Left renal cortex interstitium (tissue), 4 donors: Measurements from ENCODE around the gene TGFBR3. TPM values are rescaled to one million over a fixed set of nuclear protein-coding genes. Genes with fewer than 3 reads are reported as not detected.

Experiments used
- DNase-seq, 4 donors: peaks; one replicate each; pipeline ENCODE4 v3.0.0-alpha.2; 2013; ENCODE audit warnings: low read depth in 4 of 4, low spot score in 2 of 4, missing footprints in 1 of 4
- polyA plus RNA-seq, 4 donors: library from polyadenylated mRNA; unstranded; fragments of 120-200 nt; gene quantifications; one replicate each; pipeline ENCODE4 v1.2.1, GENCODE V29; 2013; ENCODE audit not compliant: insufficient read length in 4 of 4

The TGFBR3 gene
- polyA plus RNA-seq, 4 donors: 99.1 to 118 (median 110) TPM

- no peak for DNase-seq
Measured at GRCh38 chr1:91784616-91785015, 101.3 kb downstream of the TGFBR3 start.

DNA sequence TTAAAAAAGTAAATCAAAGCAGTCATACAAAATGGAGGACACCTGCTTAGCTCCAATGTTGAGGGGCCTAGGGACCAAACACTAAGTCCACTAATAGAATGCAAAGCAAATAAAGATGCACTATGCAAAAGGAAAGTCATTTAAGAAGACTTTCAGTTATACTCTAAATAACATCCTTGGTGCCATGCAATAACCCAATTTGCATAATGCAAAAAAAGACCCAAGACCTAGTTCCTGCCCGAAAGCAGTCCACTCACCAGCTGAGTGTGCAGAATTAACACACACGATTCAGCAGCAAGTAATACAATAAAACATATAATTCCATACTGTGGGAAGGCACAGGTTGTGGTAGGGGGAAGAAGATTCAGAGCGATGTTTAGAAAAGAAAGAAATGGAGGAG, 101.8 kb downstream of the TGFBR3 start:
- no peak for DNase-seq

GRCh38 chr1:91783423-91784170, 102.4 kb downstream of the TGFBR3 start:
- DNase-seq: no peak

DNA sequence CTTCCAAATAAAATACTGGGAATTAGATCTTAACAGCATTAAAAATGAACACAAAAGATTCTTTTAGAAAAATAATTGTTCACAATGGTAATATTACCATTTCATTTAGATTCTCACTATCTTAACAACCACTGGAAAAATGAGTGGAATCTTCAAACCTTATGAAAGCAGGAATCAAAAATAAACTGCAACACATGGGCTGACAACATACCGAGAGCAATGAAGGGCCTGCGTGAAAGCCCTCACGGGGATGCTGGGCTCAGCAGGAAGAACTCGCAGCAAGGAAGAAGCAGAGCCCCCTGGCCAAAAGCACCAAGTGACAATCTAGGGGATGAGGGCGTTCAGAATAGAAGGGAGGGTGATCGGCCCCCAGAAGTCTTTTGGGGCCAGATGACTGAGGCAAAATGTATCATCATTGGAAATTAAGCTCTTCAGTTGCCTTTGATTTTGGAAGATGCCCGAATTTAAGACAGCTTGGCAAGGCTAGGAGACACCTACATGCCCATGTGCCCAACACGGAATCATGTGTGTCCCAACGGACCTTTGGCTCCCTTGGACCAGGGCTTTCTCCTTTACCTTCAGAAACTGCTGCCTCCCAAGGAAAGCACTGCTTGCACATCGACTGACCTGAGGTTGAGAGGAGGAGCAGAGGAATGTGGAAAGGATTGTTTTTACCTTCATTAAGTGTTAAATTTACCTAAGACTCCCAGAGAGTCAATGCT, 103.9 kb downstream of the TGFBR3 start:
- no peak for DNase-seq

- DNase-seq: no peak
Measured at GRCh38 chr1:91781371-91781825, 104.6 kb downstream of the TGFBR3 start.

DNA sequence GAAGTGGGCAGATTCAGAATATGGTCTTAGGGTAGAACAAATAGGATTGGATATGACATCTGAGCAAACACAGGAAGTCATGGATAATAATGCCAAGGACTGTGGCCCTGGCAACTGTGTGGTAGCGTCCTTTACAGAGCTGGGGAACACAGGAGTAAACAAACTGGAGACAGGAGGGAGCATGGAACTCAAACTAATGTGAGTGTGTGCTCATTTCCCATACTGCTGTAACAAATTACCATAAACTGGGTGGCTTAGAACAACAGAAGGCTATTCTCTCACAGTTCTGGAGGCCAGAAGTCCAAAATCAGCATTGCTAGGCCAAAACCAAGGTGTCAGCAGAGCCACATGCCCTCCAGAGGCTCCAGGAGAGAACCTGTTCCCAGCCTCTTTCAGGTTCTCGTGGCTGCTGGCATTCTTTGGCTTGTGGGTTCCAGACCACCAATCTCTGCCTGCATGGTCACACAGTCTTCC, 106.4 kb downstream of the TGFBR3 start:
- no peak for DNase-seq

DNA sequence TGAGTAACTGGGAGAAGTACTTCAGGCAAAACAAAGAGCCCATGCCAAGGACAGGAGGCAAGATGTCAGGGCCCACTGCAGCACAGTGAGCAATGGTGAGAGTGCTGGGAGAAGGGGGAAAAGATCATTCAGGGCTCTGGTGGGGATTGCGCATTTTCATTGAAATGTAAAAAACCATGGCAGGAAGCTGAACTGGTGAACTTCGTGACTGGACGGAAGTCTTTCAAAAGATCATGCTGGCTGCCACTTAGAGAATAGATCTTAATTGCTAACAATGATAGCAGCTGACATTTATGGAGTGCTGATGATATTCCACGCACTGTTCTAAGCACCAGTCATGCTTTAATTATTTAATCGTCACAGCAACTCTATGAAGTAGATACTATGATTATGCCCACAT, 107.0 kb downstream of the TGFBR3 start:
- DNase-seq: no peak

GRCh38 chr1:91777630-91778300, 108.2 kb downstream of the TGFBR3 start:
- no peak for DNase-seq

DNA sequence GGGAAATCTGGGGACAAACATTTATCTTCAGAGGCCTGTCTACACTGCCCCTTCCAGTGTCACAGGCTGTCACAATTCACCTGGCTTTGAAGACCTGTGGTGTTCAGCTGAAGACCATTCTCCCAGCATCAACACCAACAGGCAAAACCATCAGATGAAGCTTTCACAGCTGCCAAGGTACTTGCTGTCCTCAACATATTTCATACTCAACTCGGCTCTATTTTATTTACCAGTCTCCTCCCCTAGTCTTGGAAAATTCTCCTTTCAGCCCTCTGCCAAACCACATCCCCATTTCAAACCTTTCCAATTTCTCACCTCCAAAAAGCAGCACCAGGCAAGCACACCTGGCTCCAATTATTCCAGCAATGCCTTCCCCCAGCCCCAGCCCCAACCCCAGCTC, 108.8 kb downstream of the TGFBR3 start:
- DNase-seq: no peak

GRCh38 chr1:91776068-91776794, 109.7 kb downstream of the TGFBR3 start:
- no peak for DNase-seq

DNA sequence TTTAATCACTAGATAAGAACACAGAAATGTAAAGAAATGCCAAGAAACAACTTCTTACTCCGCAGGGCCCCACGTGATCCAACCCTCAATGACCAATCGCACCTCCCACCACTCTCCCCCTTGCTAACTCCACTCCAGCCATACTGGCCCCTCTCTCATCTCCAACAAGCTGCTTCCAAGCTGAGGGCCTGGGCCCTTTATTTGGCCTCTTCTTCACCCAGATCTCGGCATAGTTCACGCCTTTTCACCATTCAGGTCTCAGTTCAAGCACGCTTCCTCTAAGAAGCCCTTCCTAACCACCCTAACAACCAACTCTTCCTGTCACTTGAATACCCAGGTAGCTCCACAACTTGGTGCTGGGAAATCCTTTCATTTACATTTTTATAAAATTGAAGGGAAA, 110.7 kb downstream of the TGFBR3 start:
- DNase-seq: no peak

GRCh38 chr1:91774520-91775203, 111.3 kb downstream of the TGFBR3 start:
- no peak for DNase-seq

DNA sequence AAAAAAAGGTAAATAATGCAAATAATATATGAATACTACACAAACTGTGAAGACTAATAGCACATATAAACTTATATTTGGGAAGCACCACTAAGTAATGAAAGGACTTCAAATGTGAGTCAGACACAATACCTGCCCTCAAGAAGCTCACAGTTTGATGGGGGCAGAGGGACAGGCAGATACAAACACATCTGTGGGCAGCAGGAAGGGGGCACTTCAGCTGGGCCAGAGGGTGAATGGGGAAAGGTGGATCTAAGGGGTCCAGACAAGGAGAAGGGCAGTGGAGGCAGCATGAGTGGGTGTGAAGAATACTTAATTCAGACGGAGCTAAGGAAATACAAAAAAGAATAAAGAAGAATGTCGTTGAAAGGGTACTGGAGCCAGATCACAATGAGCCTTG, 114.2 kb downstream of the TGFBR3 start:
- no peak for DNase-seq

- no peak for DNase-seq
Measured at GRCh38 chr1:91770667-91771268, 115.2 kb downstream of the TGFBR3 start.

DNA sequence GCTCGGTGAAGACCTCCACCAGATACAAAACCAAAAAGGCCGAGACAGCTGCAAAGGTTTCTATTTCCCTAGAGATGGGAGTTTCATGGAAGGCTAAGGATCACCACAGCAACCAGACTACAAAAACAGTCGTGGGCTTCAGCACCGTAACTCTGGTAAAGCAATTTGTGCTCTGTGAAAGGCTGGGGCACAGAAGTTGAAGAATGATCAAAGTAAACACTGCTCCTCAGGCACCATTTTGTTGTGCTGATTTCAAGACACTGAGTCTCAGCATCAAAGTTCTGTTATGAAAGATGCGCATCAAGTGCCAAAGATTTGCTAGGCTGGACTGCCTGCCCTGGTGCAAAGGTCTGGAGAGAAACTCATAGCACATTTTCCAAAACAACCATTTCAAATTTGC, 116.2 kb downstream of the TGFBR3 start:
- DNase-seq: no peak

- DNase-seq: no peak
Measured at GRCh38 chr1:91768786-91769725, 116.9 kb downstream of the TGFBR3 start.

GRCh38 chr1:91768120-91768519, 117.8 kb downstream of the TGFBR3 start:
- no peak for DNase-seq

DNA sequence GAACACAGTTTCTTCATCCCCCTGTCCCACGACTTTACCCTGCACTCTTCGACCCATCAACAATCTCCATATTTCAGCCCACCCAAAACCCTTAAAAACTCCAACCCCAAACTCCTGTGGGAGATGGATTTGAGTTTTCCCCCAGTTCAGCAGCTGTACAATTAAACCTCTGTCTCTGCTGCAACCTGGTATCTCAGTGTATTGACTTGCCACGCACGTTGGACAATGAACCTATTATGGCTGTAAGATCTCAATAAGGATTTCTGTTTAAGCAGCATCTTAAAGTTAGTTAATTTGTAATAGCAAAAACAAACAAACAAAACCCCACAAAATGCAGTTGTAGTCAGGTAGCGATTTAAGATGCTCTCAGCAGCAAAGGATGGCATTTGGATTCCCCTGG, 119.1 kb downstream of the TGFBR3 start:
- no peak for DNase-seq
